Activated CD4-positive, alpha-beta memory T cell treated with anti-CD3 and anti-CD28 coated beads, Interleukin-2, amount 10 ng/mL, durations not matched to agents 7 days and 5 days (primary cell): ENCODE data around the gene CKAP4. TPM values are rescaled to one million over a fixed set of nuclear protein-coding genes. Genes with fewer than 3 reads are reported as not detected.

ENCODE experiments used
- CTCF ChIA-PET: fragments of 350-600 bp; sonication (Branson Sonifier 250); formaldehyde crosslinking; loops from one replicate; lab custom pipeline; 2021; ENCODE audit warnings: antibody characterized with exemption, inconsistent platforms; lab: Charles Lee
- POLR2A ChIA-PET: fragments of 350-600 bp; sonication (Branson Sonifier 250); formaldehyde crosslinking; loops from one replicate; lab custom pipeline; 2021; ENCODE audit warnings: antibody characterized with exemption; lab: Charles Lee
- DNase-seq: peaks from one replicate; pipeline ENCODE4 v3.0.0-alpha.2; 2020
- H3K27ac Mint-ChIP-seq: one replicate; pipeline ENCODE4 v1.8.0; 2021; ENCODE audit warnings: mild to moderate bottlenecking, mixed read lengths
- H3K27me3 Mint-ChIP-seq: one replicate; pipeline ENCODE4 v1.8.0; 2021; ENCODE audit warnings: mixed read lengths
- H3K36me3 Mint-ChIP-seq: one replicate; pipeline ENCODE4 v1.8.0; 2021; ENCODE audit warnings: low read depth, mixed read lengths
- H3K4me1 Mint-ChIP-seq: one replicate; pipeline ENCODE4 v1.8.0; 2021; ENCODE audit warnings: mixed read lengths
- H3K4me3 Mint-ChIP-seq: one replicate; pipeline ENCODE4 v1.8.0; 2021; ENCODE audit warnings: mild to moderate bottlenecking, mixed read lengths
- H3K9me3 Mint-ChIP-seq: one replicate; pipeline ENCODE4 v1.8.0; 2021; ENCODE audit warnings: mixed read lengths
- total RNA-seq, 2 experiments: library from RNA; stranded (reverse); gene quantifications; one replicate each; pipeline ENCODE4 v1.2.3, GENCODE V29; 2021

Gene CKAP4
- total RNA-seq, 2 experiments from 2014 or later, result 5.2 to 5.3 TPM

GRCh38 chr12:106269150-106269771, 21.4 kb upstream of the CKAP4 start:
- CTCF ChIA-PET, result interaction anchor here (0.7 to 1.5 kb wide), 3 partner anchors 14 to 613 kb away, joined by 3 to 4 read pairs (median 3); partner anchors contain the start of gene POLR3B
- no peak for DNase-seq
- no peak overlapping the region for H3K27ac Mint-ChIP-seq
- no peaks in the 10 kb centered on the region for H3K36me3 Mint-ChIP-seq
- H3K4me3 Mint-ChIP-seq, result no peak overlapping the region
- H3K9me3 Mint-ChIP-seq, result no peaks in the 10 kb centered on the region
- H3K4me1 Mint-ChIP-seq, result peaks cover 31% of the 10 kb centered on the region
- H3K27me3 Mint-ChIP-seq, result peaks cover 11% of the 10 kb centered on the region
- POLR2A ChIA-PET, result no interaction called here

DNA sequence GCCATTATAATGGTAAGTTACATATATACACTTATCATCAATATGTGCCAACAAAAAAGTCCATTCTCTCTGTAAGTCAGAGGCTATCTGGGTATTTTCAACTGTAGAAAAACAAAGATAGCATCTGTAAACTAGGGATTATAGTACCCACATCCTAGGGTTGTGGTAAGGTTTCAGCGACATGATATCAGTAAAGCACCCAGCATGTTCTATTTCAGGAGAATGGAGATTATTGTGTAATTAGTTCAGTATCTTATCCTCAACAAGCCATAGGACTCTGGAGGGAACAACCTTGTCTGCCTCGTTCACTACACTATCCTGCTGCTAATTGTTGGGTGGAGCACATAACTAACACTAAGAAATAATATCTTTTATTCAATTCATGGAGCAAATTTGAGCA, 19.7 kb upstream of the CKAP4 start:
- Mint-ChIP-seq H3K36me3 (no peaks in the 10 kb centered on the region), H3K27me3 (peaks cover 19% of the 10 kb centered on the region), H3K4me3 (no peak overlapping the region), H3K9me3 (no peaks in the 10 kb centered on the region), H3K27ac (no peak overlapping the region), H3K4me1 (peaks cover 31% of the 10 kb centered on the region)
- POLR2A ChIA-PET, result interaction anchor here (1.6 kb wide), 1 partner anchor 16 kb away, joined by 3 read pairs; no protein-coding TSS in a partner anchor
- no peak for DNase-seq
- CTCF ChIA-PET, result interaction anchor here (1.3 kb wide), 1 partner anchor 44 kb away, joined by 3 read pairs; no protein-coding TSS in a partner anchor

DNA sequence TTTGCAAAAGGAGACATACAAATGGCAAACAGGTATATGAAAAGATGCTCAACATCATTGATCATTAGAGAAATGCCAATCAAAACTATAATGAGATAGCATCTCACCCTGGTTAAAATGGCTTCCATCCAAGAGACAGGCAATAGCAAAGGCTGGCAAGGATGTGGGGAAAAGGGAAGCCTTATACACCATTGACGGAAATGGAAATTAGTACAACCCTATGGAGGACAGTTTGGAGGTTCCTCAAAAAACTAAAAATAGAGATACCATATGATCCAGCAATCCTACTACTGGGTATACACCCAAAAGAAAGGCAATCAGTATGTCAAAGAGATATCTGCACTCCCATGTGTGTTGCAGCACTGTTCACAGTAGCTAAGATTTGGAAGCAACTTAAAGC, 17.3 kb upstream of the CKAP4 start:
- ChIA-PET CTCF (no interaction called here), POLR2A (no interaction called here)
- Mint-ChIP-seq H3K4me3 (no peak overlapping the region), H3K36me3 (no peaks in the 10 kb centered on the region), H3K27ac (no peak overlapping the region), H3K9me3 (no peaks in the 10 kb centered on the region), H3K27me3 (peaks cover 24% of the 10 kb centered on the region), H3K4me1 (peaks cover 30% of the 10 kb centered on the region)
- no peak for DNase-seq

DNA sequence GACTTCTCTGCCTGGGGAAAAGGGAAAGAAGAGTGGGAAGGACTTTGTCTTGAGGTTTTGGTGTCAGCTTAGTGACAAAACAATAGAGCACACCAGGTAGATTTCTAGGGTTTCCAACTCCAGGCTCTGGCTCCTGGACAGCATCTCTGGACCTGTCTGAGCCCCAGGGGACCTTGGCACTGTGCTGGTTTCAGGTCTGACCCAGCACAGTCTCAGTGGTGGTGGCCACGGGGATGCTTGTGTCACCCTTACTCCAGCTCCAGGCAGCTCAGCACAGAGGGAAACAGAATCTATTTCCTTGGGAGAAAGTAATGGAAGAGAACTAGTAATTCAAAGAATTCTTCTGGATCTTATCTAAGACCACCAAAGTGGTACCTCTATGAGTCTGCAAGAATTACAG, 11.1 kb upstream of the CKAP4 start:
- ChIA-PET POLR2A (no interaction called here), CTCF (interaction anchor here (1.0 kb wide), 1 partner anchor 35 kb away, joined by 4 read pairs; no protein-coding TSS in a partner anchor)
- Mint-ChIP-seq H3K4me3 (no peak overlapping the region), H3K27ac (no peak overlapping the region), H3K27me3 (peaks cover 14% of the 10 kb centered on the region), H3K4me1 (no peaks in the 10 kb centered on the region), H3K9me3 (no peaks in the 10 kb centered on the region), H3K36me3 (no peaks in the 10 kb centered on the region)
- no peak for DNase-seq

- Mint-ChIP-seq H3K36me3 (no peaks in the 10 kb centered on the region), H3K4me1 (no peaks in the 10 kb centered on the region), H3K27ac (no peak overlapping the region), H3K4me3 (no peak overlapping the region), H3K9me3 (no peaks in the 10 kb centered on the region), H3K27me3 (peaks cover 11% of the 10 kb centered on the region)
- CTCF ChIA-PET, result interaction anchor here (1.0 to 1.1 kb wide), 2 partner anchors 24 to 34 kb away, joined by 3 to 4 read pairs; no protein-coding TSS in a partner anchor
- POLR2A ChIA-PET, result no interaction called here
- no peak for DNase-seq
Measured at GRCh38 chr12:106258226-106258625, 10.4 kb upstream of the CKAP4 start.

DNA sequence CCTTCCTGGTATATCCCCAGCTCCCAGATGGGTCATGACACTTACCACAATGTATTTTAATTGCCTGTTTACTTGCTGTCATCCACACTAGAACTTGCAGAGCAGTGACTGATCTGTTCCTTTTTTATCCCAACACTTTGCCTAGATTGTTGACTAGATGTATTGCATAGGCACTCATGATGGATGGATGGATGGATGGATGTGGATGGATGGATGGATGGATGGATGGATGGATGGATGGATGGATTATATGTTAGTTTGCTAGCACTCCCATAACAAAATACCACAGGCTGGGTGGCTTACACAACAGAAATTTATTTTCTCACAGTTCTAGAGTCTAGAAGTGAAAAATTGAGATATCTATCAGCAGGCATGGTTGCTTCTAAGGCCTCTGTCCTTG, 8.7 kb upstream of the CKAP4 start:
- CTCF ChIA-PET, result no interaction called here
- no peak for DNase-seq
- no peaks in the 10 kb centered on the region for H3K9me3 Mint-ChIP-seq
- H3K36me3 Mint-ChIP-seq, result no peaks in the 10 kb centered on the region
- POLR2A ChIA-PET, result no interaction called here
- H3K4me1 Mint-ChIP-seq, result no peaks in the 10 kb centered on the region
- no peak overlapping the region for H3K4me3 Mint-ChIP-seq
- no peak overlapping the region for H3K27ac Mint-ChIP-seq
- H3K27me3 Mint-ChIP-seq, result peaks cover under 1% of the 10 kb centered on the region

GRCh38 chr12:106255952-106256351, 8.1 kb upstream of the CKAP4 start:
- H3K4me1 Mint-ChIP-seq, result no peaks in the 10 kb centered on the region
- DNase-seq, result no peak
- H3K27me3 Mint-ChIP-seq, result no peaks in the 10 kb centered on the region
- POLR2A ChIA-PET, result no interaction called here
- H3K27ac Mint-ChIP-seq, result no peak overlapping the region
- H3K9me3 Mint-ChIP-seq, result no peaks in the 10 kb centered on the region
- CTCF ChIA-PET, result interaction anchor here (4.0 kb wide), 1 partner anchor 29 kb away, joined by 13 read pairs; no protein-coding TSS in a partner anchor
- no peak overlapping the region for H3K4me3 Mint-ChIP-seq
- no peaks in the 10 kb centered on the region for H3K36me3 Mint-ChIP-seq

DNA sequence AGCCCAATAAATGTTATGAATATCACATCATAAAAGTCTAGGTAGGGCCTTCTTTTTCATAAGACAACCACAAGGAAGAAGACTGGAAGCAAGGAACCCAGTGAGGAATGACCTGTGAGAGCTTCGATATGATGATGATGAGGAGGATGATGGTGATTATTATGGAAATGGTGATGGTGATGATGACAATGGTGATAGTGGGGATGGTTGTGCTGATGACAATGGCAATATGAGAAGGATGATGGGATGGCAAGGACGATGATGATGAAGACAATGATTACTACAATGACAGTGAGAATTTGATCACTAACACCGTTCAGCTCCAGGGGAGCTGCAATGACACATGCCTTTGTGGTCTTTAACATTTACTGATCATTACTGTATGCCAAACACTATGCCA, 7.7 kb upstream of the CKAP4 start:
- H3K4me1 Mint-ChIP-seq, result no peaks in the 10 kb centered on the region
- H3K27me3 Mint-ChIP-seq, result no peaks in the 10 kb centered on the region
- no peak overlapping the region for H3K27ac Mint-ChIP-seq
- ChIA-PET POLR2A (no interaction called here), CTCF (interaction anchor here (1.1 to 4.0 kb wide), 2 partner anchors 28 to 32 kb away, joined by 4 to 13 read pairs; no protein-coding TSS in a partner anchor)
- no peak overlapping the region for H3K4me3 Mint-ChIP-seq
- H3K9me3 Mint-ChIP-seq, result no peaks in the 10 kb centered on the region
- DNase-seq, result no peak
- H3K36me3 Mint-ChIP-seq, result no peaks in the 10 kb centered on the region

DNA sequence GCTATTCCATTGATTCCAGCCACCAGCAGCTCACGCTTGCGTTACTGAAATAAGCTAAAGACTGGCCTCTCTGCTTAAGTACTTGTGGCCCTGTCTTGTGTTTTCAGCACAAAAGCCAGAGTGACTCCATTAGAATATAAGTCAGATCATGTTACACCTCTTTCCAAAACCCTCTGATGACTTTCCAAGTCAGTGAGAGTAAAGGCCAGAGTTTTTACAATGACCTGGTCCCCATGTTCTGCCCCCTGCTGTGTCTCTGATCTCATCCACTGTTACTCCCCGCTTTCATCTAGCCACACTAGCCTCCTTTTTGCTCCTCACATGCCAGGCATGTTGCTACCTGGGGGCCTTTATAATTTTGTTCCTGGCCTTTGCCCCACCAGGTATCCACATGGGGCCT, 6.9 kb upstream of the CKAP4 start:
- Mint-ChIP-seq H3K4me3 (no peak overlapping the region), H3K27me3 (peaks cover 3% of the 10 kb centered on the region), H3K4me1 (no peaks in the 10 kb centered on the region), H3K27ac (no peak overlapping the region), H3K9me3 (no peaks in the 10 kb centered on the region), H3K36me3 (no peaks in the 10 kb centered on the region)
- ChIA-PET POLR2A (no interaction called here), CTCF (interaction anchor here (1.1 to 4.0 kb wide), 3 partner anchors 28 to 31 kb away, joined by 4 to 13 read pairs (median 4); no protein-coding TSS in a partner anchor)
- DNase-seq, result no peak

DNA sequence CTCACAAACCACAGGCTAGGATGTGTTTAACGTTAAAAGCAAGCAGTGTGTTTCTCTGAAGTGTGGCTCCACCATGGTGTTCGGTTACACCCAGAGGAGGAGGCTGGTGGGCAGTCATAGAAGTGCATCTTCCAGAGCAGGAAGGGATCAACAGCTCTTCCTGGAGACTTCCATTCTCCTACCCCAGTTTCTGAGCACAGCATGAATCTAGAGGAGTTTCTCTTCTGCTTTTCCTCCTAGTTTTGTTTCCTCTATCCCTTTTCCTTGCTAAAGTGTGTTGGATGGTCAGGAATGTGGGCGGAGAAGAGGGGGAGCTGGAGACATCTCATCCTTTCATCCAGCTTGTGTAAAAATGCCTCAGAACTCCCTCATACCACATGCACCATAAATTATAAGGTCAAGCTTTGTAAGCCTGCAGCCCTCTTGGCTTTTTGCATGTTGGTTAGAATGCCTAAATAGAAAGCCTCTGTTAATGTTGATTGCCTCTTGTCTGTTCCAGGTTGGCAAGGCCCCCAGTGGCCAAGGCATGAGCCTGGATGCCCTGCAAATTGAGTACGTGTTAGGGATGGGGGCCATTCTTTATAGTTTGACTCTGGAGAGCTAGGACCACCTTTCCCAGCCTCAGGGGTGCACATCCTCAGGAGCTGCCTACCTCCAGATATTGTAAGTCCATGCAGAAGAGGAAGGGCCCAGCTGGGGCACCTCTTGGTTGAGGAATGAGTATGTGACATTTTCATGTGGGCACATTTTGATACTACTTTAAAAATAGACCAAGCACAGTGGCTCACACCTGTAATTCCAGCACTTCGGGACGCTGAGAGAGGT, 4.0 kb upstream of the CKAP4 start:
- DNase-seq, result no peak
- ChIA-PET POLR2A (interaction anchor here (1.5 kb wide), 1 partner anchor 15 kb away, joined by 3 read pairs; no protein-coding TSS in a partner anchor), CTCF (interaction anchor here (2.0 to 4.0 kb wide), 2 partner anchors 25 to 28 kb away, joined by 5 to 13 read pairs; no protein-coding TSS in a partner anchor)
- H3K4me1 Mint-ChIP-seq, result peaks cover 9% of the 10 kb centered on the region
- H3K27me3 Mint-ChIP-seq, result peaks cover 16% of the 10 kb centered on the region
- H3K27ac Mint-ChIP-seq, result no peak overlapping the region
- no peaks in the 10 kb centered on the region for H3K9me3 Mint-ChIP-seq
- H3K36me3 Mint-ChIP-seq, result no peaks in the 10 kb centered on the region
- no peak overlapping the region for H3K4me3 Mint-ChIP-seq

- Mint-ChIP-seq H3K4me3 (no peak overlapping the region), H3K9me3 (no peaks in the 10 kb centered on the region), H3K4me1 (peaks cover 11% of the 10 kb centered on the region), H3K36me3 (no peaks in the 10 kb centered on the region), H3K27ac (no peak overlapping the region), H3K27me3 (peaks cover 16% of the 10 kb centered on the region)
- ChIA-PET CTCF (interaction anchor here (2.0 kb wide), 1 partner anchor 26 kb away, joined by 5 read pairs; no protein-coding TSS in a partner anchor), POLR2A (interaction anchor here (1.0 to 1.5 kb wide), 2 partner anchors 12 to 23 kb away, joined by 3 to 5 read pairs; no protein-coding TSS in a partner anchor)
- DNase-seq, result no peak
Measured at GRCh38 chr12:106249411-106250135, 1.8 kb upstream of the CKAP4 start.

DNA sequence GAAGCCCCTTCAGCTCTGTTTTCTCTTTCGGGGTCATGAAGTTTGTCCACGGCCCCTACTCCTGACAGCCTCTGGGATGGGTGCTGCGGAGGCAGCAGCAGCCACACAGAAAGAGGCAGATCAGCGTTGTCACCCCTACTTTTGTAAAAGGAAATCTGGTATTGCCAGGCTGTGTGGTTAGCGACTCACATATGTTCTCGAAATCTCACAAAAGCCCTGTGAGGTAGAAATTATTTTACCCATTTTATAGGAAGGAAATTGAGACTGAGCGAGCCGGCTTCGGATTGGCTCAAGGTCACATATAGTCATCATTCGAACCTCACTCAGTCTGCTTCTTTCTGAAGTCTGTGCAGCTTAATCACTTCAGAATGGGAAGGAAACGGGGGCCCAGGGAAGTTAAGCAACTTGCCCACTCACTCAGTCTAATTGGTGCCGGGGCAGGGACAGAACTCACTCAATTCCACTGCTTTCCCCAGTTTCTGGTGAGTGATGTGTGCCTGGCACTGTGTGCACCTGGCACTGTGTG, 1.1 kb upstream of the CKAP4 start:
- Mint-ChIP-seq H3K9me3 (no peaks in the 10 kb centered on the region), H3K27ac (peak overlapping the region; percentile 21), H3K27me3 (peaks cover 16% of the 10 kb centered on the region), H3K4me1 (peaks cover 11% of the 10 kb centered on the region), H3K36me3 (no peaks in the 10 kb centered on the region), H3K4me3 (peak overlapping the region; percentile 59)
- peak; percentile 24 for DNase-seq
- ChIA-PET CTCF (interaction anchor here (2.8 kb wide), 1 partner anchor 21 kb away, joined by 8 read pairs; no protein-coding TSS in a partner anchor), POLR2A (interaction anchor here (1.3 to 1.5 kb wide), 2 partner anchors 12 to 53 kb away, joined by 5 read pairs; no protein-coding TSS in a partner anchor)
